ENCODE results near the gene NAV3. TPM values are rescaled to one million over a fixed set of nuclear protein-coding genes. Genes with fewer than 3 reads are reported as not detected.

NAV3 gene
- total and polyA plus RNA-seq, 2 experiments from 2014 or later, result 4.0 to 12.0 TPM

DNA sequence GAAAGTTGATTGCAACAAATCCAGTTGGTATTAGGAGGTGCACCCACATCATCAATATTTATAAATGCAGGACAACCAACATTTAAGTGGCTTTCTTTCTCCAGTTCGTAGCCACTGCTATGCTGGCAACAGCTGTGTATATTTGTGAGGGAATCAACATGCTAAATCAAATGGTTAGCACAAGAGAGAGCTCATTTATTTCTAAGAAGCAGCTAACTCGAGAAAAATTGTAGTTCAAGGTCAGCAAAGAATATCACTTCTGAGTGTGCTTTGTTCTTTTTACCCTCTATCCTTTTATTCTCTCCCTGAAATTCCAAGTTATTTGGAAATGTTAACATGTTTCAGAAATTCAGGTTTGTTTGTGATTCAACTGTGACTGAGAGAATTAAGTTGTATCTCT lies 137.3 kb downstream of the NAV3 start (continued):
- TF ChIP-seq, protein P1, sequence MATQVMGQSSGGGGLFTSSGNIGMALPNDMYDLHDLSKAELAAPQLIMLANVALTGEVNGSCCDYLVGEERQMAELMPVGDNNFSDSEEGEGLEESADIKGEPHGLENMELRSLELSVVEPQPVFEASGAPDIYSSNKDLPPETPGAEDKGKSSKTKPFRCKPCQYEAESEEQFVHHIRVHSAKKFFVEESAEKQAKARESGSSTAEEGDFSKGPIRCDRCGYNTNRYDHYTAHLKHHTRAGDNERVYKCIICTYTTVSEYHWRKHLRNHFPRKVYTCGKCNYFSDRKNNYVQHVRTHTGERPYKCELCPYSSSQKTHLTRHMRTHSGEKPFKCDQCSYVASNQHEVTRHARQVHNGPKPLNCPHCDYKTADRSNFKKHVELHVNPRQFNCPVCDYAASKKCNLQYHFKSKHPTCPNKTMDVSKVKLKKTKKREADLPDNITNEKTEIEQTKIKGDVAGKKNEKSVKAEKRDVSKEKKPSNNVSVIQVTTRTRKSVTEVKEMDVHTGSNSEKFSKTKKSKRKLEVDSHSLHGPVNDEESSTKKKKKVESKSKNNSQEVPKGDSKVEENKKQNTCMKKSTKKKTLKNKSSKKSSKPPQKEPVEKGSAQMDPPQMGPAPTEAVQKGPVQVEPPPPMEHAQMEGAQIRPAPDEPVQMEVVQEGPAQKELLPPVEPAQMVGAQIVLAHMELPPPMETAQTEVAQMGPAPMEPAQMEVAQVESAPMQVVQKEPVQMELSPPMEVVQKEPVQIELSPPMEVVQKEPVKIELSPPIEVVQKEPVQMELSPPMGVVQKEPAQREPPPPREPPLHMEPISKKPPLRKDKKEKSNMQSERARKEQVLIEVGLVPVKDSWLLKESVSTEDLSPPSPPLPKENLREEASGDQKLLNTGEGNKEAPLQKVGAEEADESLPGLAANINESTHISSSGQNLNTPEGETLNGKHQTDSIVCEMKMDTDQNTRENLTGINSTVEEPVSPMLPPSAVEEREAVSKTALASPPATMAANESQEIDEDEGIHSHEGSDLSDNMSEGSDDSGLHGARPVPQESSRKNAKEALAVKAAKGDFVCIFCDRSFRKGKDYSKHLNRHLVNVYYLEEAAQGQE (IDR thresholded peaks at IDR 0.05; ENCODE audit: unreplicated experiment), result no peak

DNA sequence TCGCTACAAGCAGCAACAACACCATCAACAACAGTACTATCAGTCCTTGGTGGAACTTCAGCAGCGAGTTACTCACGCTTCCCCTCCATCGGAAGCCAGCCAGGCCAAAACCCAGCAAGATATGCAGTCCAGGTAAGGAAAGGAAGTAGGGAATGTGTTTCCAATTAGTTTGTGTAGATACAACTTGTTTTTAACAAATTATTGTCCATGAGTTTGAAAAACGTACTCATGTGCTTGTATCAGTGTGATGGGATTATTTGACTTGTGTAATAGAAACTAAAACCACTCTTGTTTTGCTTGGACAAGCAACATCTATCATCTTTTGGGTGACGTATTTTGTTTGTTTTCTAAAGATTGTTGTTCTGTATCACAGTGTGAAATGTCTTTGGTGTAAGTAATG lies 137.9 kb downstream of the NAV3 start:
- peak overlapping the region; percentile 36; the same call in 1 of the 2 replicates for H3K27ac Mint-ChIP-seq
- Histone ChIP-seq H3K9me2 (ENCODE audit: insufficient read depth) (no peaks in the 10 kb centered on the region), H4K20me1 (replicated peaks; ENCODE audit: insufficient read depth) (no peaks in the 10 kb centered on the region), H3K79me2 (replicated peaks; ENCODE audit: insufficient read depth) (no peaks in the 10 kb centered on the region), H3K4me2 (no peak overlapping the region), H3F3A (replicated peaks; ENCODE audit: low read depth) (no peaks in the 10 kb centered on the region), H2AFZ (no peak overlapping the region), H3K4me3 (no peak overlapping the region), H3K27ac (ENCODE audit: low read depth) (no peak overlapping the region), H3K4me1 (ENCODE audit: insufficient read depth) (peaks cover 7% of the 10 kb centered on the region; the same call in 1 of the 2 replicates), H3K36me3 (ENCODE audit: insufficient read depth) (no peaks in the 10 kb centered on the region), H3K27me3 (ENCODE audit: insufficient read depth) (no peaks in the 10 kb centered on the region)
- no peak for DNase-seq (ENCODE audit: low spot score)
- H3K9me3 Mint-ChIP-seq, result no peaks in the 10 kb centered on the region
- TF ChIP-seq, protein P2, sequence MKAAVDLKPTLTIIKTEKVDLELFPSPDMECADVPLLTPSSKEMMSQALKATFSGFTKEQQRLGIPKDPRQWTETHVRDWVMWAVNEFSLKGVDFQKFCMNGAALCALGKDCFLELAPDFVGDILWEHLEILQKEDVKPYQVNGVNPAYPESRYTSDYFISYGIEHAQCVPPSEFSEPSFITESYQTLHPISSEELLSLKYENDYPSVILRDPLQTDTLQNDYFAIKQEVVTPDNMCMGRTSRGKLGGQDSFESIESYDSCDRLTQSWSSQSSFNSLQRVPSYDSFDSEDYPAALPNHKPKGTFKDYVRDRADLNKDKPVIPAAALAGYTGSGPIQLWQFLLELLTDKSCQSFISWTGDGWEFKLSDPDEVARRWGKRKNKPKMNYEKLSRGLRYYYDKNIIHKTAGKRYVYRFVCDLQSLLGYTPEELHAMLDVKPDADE (IDR thresholded peaks at IDR 0.05), result no peak
- TF ChIP-seq ZNF114 (CRISPR knock-in tag; IDR thresholded peaks at IDR 0.05), result no peak
- no peaks in the 10 kb centered on the region for H3K27me3 Mint-ChIP-seq (ENCODE audit: insufficient read depth, low read depth, poor library complexity)
- peaks cover 8% of the 10 kb centered on the region for H3K4me1 Mint-ChIP-seq
- no peak for ATAC-seq
- H3K36me3 Mint-ChIP-seq (ENCODE audit: low read depth), result no peaks in the 10 kb centered on the region
- H3K4me3 Mint-ChIP-seq, result no peak overlapping the region

DNA sequence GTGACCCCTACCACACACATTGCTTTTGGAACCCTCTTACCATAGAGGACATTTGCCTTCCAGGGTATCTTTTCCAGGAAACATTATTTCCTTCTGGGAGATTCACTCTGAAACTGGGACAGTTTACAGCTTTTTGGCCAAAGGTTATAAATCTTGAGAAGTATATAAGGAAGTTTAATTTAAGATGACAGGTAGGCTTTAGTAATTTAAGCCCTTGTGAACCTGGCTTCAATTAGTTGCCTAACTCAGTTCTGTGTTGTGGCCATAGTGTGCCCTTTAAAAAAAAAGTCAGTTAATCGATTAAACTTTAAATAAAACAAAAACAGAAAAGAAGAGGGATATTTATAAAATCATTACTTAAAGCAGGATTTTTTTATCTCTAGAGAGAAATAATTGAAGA lies 142.9 kb downstream of the NAV3 start:
- H3K4me3 Mint-ChIP-seq, result no peak overlapping the region
- H3K27me3 ChIP-seq (ENCODE audit: insufficient read depth), result no peaks in the 10 kb centered on the region
- H3K4me2 ChIP-seq, result no peak overlapping the region
- ATAC-seq (no peak), DNase-seq (ENCODE audit: low spot score) (no peak)
- no peak overlapping the region for H3K4me3 ChIP-seq
- H3K4me1 ChIP-seq (ENCODE audit: insufficient read depth), result no peaks in the 10 kb centered on the region
- no peaks in the 10 kb centered on the region for H3K9me3 Mint-ChIP-seq
- no peaks in the 10 kb centered on the region for H3K36me3 ChIP-seq (ENCODE audit: insufficient read depth)
- H3K4me1 Mint-ChIP-seq, result no peaks in the 10 kb centered on the region
- no peak overlapping the region for H2AFZ ChIP-seq
- no peaks in the 10 kb centered on the region for H3K79me2 ChIP-seq (replicated peaks; ENCODE audit: insufficient read depth)
- no peaks in the 10 kb centered on the region for H4K20me1 ChIP-seq (replicated peaks; ENCODE audit: insufficient read depth)
- no peaks in the 10 kb centered on the region for H3F3A ChIP-seq (replicated peaks; ENCODE audit: low read depth)
- H3K27me3 Mint-ChIP-seq (ENCODE audit: insufficient read depth, low read depth, poor library complexity), result peaks cover 2% of the 10 kb centered on the region
- H3K27ac Mint-ChIP-seq, result no peak overlapping the region
- H3K9me2 ChIP-seq (ENCODE audit: insufficient read depth), result no peaks in the 10 kb centered on the region
- no peaks in the 10 kb centered on the region for H3K36me3 Mint-ChIP-seq (ENCODE audit: low read depth)
- H3K27ac ChIP-seq (ENCODE audit: low read depth), result no peak overlapping the region
- TF ChIP-seq ZNF331 (CRISPR knock-in tag; IDR thresholded peaks at IDR 0.05; ENCODE audit: low read depth), result no peak
- TF ChIP-seq JUNB (IDR thresholded peaks at IDR 0.05; ENCODE audit: unreplicated experiment), result no peak
- TF ChIP-seq, protein P3, sequence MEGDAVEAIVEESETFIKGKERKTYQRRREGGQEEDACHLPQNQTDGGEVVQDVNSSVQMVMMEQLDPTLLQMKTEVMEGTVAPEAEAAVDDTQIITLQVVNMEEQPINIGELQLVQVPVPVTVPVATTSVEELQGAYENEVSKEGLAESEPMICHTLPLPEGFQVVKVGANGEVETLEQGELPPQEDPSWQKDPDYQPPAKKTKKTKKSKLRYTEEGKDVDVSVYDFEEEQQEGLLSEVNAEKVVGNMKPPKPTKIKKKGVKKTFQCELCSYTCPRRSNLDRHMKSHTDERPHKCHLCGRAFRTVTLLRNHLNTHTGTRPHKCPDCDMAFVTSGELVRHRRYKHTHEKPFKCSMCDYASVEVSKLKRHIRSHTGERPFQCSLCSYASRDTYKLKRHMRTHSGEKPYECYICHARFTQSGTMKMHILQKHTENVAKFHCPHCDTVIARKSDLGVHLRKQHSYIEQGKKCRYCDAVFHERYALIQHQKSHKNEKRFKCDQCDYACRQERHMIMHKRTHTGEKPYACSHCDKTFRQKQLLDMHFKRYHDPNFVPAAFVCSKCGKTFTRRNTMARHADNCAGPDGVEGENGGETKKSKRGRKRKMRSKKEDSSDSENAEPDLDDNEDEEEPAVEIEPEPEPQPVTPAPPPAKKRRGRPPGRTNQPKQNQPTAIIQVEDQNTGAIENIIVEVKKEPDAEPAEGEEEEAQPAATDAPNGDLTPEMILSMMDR (conservative IDR thresholded peaks at IDR 0.05; ENCODE audit: low read depth in 2 of 2), result no peak
- TF ChIP-seq EZH2 (IDR thresholded peaks at IDR 0.05; ENCODE audit: low read depth, unreplicated experiment), result no peak
- no peak for TF ChIP-seq CREB1 (CRISPR knock-in tag; IDR thresholded peaks at IDR 0.05; ENCODE audit: low read depth)
- TF ChIP-seq ZNF114 (CRISPR knock-in tag; IDR thresholded peaks at IDR 0.05), result no peak
- TF ChIP-seq POLR2AphosphoS5 (IDR thresholded peaks at IDR 0.05; ENCODE audit: low read depth), result no peak
